H9 (cell line): ENCODE data around the gene FUS. TPM values are rescaled to one million over a fixed set of nuclear protein-coding genes. Genes with fewer than 3 reads are reported as not detected.

Source experiments
- DNase-seq: peaks from one replicate; pipeline ENCODE4 v3.0.0-alpha.2; 2017
- H2AFZ ChIP-seq: one replicate; pipeline ENCODE4 v1.6.1; 2013; ENCODE audit warnings: mild to moderate bottlenecking, low read length, control low read depth, moderate library complexity
- H2AK5ac ChIP-seq: 2 replicates; pipeline ENCODE4 v1.6.1; 2013; ENCODE audit warnings: low read length, control low read depth, mixed read lengths; ENCODE audit not compliant: insufficient read length
- H2BK120ac ChIP-seq: one replicate; pipeline ENCODE4 v1.6.1; 2013; ENCODE audit warnings: low read depth, mild to moderate bottlenecking, low read length, control low read depth, inconsistent platforms; ENCODE audit not compliant: poor library complexity, severe bottlenecking
- H2BK12ac ChIP-seq: 2 replicates; pipeline ENCODE4 v1.6.1; 2013; ENCODE audit warnings: low read length, control low read depth, mixed read lengths, low read depth; ENCODE audit not compliant: insufficient read length
- H2BK15ac ChIP-seq: 2 replicates; pipeline ENCODE4 v1.6.1; 2013; ENCODE audit warnings: low read depth, low read length, control low read depth
- H2BK20ac ChIP-seq: one replicate; pipeline ENCODE4 v1.6.1; 2013; ENCODE audit warnings: low read depth, mild to moderate bottlenecking, low read length, control low read depth, inconsistent platforms; ENCODE audit not compliant: poor library complexity, severe bottlenecking
- H2BK5ac ChIP-seq: 2 replicates; pipeline ENCODE4 v1.6.1; 2013; ENCODE audit warnings: low read length, control low read depth, mixed read lengths; ENCODE audit not compliant: insufficient read length
- H3K14ac ChIP-seq: 2 replicates; pipeline ENCODE4 v1.6.1; 2013; ENCODE audit warnings: low read length, control low read depth; ENCODE audit not compliant: insufficient read depth
- H3K18ac ChIP-seq: 2 replicates; pipeline ENCODE4 v1.6.1; 2013; ENCODE audit warnings: low read depth, mild to moderate bottlenecking, mixed read lengths, low read length, control low read depth; ENCODE audit not compliant: insufficient read length
- H3K23ac ChIP-seq: 2 replicates; pipeline ENCODE4 v1.6.1; 2013; ENCODE audit warnings: low read length, control low read depth, mixed read lengths, low read depth; ENCODE audit not compliant: insufficient read length
- H3K23me2 ChIP-seq: 2 replicates; pipeline ENCODE4 v1.6.1; 2013; ENCODE audit warnings: low read depth, mild to moderate bottlenecking, mixed read lengths, low read length, control low read depth; ENCODE audit not compliant: insufficient read length, poor library complexity, severe bottlenecking
- H3K27ac ChIP-seq: 2 replicates; pipeline ENCODE4 v1.5.1; 2013; ENCODE audit warnings: low read length, control low read depth, mixed read lengths, low read depth; ENCODE audit not compliant: insufficient read length
- H3K27me3 ChIP-seq: 2 replicates; pipeline ENCODE4 v1.6.1; 2013; ENCODE audit warnings: low read length, control low read depth, inconsistent platforms; ENCODE audit not compliant: insufficient read depth
- H3K4ac ChIP-seq: 2 replicates; pipeline ENCODE4 v1.6.1; 2013; ENCODE audit warnings: low read depth, mild to moderate bottlenecking, control low read depth, inconsistent platforms, low read length, moderate library complexity
- H3K4me1 ChIP-seq: 2 replicates; pipeline ENCODE4 v1.6.1; 2013; ENCODE audit warnings: low read length, control low read depth, inconsistent platforms; ENCODE audit not compliant: insufficient read depth
- H3K4me2 ChIP-seq: 2 replicates; pipeline ENCODE4 v1.6.1; 2013; ENCODE audit warnings: low read length, control low read depth, mixed read lengths; ENCODE audit not compliant: insufficient read length, insufficient read depth
- H3K56ac ChIP-seq: 2 replicates; pipeline ENCODE4 v1.6.1; 2013; ENCODE audit warnings: low read depth, mild to moderate bottlenecking, mixed read lengths, low read length, control low read depth; ENCODE audit not compliant: insufficient read length
- H3K79me1 ChIP-seq: 2 replicates; pipeline ENCODE4 v1.6.1; 2013; ENCODE audit warnings: low read depth, mild to moderate bottlenecking, moderate library complexity, low read length, control low read depth, inconsistent platforms; ENCODE audit not compliant: insufficient read depth, poor library complexity, severe bottlenecking
- H3K79me2 ChIP-seq: 2 replicates; pipeline ENCODE4 v1.6.1; 2013; ENCODE audit warnings: low read length, control low read depth, inconsistent platforms; ENCODE audit not compliant: insufficient read depth
- H3K9ac ChIP-seq: 2 replicates; pipeline ENCODE4 v1.6.1; 2013; ENCODE audit warnings: low read length, control low read depth, mixed read lengths; ENCODE audit not compliant: insufficient read length; ENCODE audit errors: extremely low read depth
- H3K9me3 ChIP-seq: one replicate; pipeline ENCODE4 v1.6.1; 2013; ENCODE audit warnings: low read depth, low read length, inconsistent platforms; ENCODE audit not compliant: control insufficient read depth
- H3T11ph ChIP-seq: one replicate; pipeline ENCODE4 v1.6.1; 2013; ENCODE audit warnings: mild to moderate bottlenecking, low read length, control low read depth, inconsistent platforms
- H4K20me1 ChIP-seq: one replicate; pipeline ENCODE4 v1.6.1; 2013; ENCODE audit not compliant: control insufficient read depth, insufficient read length, insufficient read depth
- H4K5ac ChIP-seq: 2 replicates; pipeline ENCODE4 v1.6.1; 2013; ENCODE audit warnings: low read depth, mild to moderate bottlenecking, mixed read lengths, low read length, control low read depth; ENCODE audit not compliant: insufficient read length
- H4K8ac ChIP-seq: replicated peaks from 2 replicates; pipeline ENCODE4 v1.6.1; 2013; ENCODE audit warnings: low read length, control low read depth, mixed read lengths, low read depth; ENCODE audit not compliant: insufficient read length
- H4K91ac ChIP-seq: 2 replicates; pipeline ENCODE4 v1.6.1; 2013; ENCODE audit warnings: low read depth, mild to moderate bottlenecking, moderate library complexity, mixed read lengths, low read length, control low read depth; ENCODE audit not compliant: insufficient read length
- H3K27ac Mint-ChIP-seq, 3 experiments: 2 replicates in 2 of 3; 3 replicates in 1 of 3; pipeline ENCODE4 v1.8.0; 2020 to 2021; ENCODE audit warnings: mixed read lengths in 3 of 3, mild to moderate bottlenecking in 1 of 3, moderate library complexity in 1 of 3
- H3K27me3 Mint-ChIP-seq: 2 replicates; pipeline ENCODE4 v1.8.0; 2021; ENCODE audit warnings: low read depth, mild to moderate bottlenecking, moderate library complexity, mixed read lengths
- H3K36me3 Mint-ChIP-seq, 3 experiments: 2 replicates in 2 of 3; 3 replicates in 1 of 3; pipeline ENCODE4 v1.8.0; 2020 to 2021; ENCODE audit warnings: low read depth in 3 of 3, mixed read lengths in 3 of 3; ENCODE audit not compliant: insufficient read depth in 1 of 3
- H3K4me1 Mint-ChIP-seq, 2 experiments: 2 replicates each; pipeline ENCODE4 v1.8.0; 2020; ENCODE audit warnings: mixed read lengths in 2 of 2
- H3K4me3 Mint-ChIP-seq, 2 experiments: 2 replicates in 1 of 2; 3 replicates in 1 of 2; pipeline ENCODE4 v1.8.0; 2020 to 2021; ENCODE audit warnings: mild to moderate bottlenecking in 2 of 2, mixed read lengths in 2 of 2, moderate library complexity in 1 of 2
- H3K9me3 Mint-ChIP-seq, 2 experiments: 2 replicates in 1 of 2; 3 replicates in 1 of 2; pipeline ENCODE4 v1.8.0; 2020; ENCODE audit warnings: mild to moderate bottlenecking in 2 of 2, mixed read lengths in 2 of 2, moderate library complexity in 1 of 2
- CTCF ChIP-seq: fragments of 200-600 bp; sonication (generic); conservative IDR thresholded peaks from 3 replicates; pipeline ENCODE4 v1.8.0; 2021; ENCODE audit warnings: antibody characterized with exemption, mild to moderate bottlenecking
- WGBS: extraction: QIAGEN DNeasy Blood & Tissue Kit; methylation state at CpG from one replicate; pipeline ENCODE4 v1.1.7; 2013; ENCODE audit warnings: missing lambda C conversion rate, low lambda C conversion rate, mixed read lengths; ENCODE audit not compliant: insufficient read length; ENCODE audit errors: extremely low coverage; 5-methylcytosine and 5-hydroxymethylcytosine counted together
- total RNA-seq: library from RNA; stranded (reverse); gene quantifications from 2 replicates; pipeline ENCODE4 v1.2.1, GENCODE V29; 2021

The FUS gene
- total RNA-seq, 1 experiment from 2014 or later = 1,034 TPM

GRCh38 chr16:31177136-31177535 lies 2.8 kb upstream of the FUS start:
- Mint-ChIP-seq H3K4me3 (no peak overlapping the region), H3K9me3 (peaks cover 3 to 11% of the 10 kb centered on the region in 2 experiments; a peak in 4 of 5 replicates), H3K27me3 (no peaks in the 10 kb centered on the region; the same call in none of the 2 replicates), H3K4me1 (peaks cover 25 to 28% of the 10 kb centered on the region in 2 experiments), H3K27ac (peak overlapping the region in 1 of 3 experiments; percentile 40; a peak in 1 of 7 replicates), H3K36me3 (peaks cover 12 to 14% (median 14%) of the 10 kb centered on the region in 3 experiments)
- H2AK5ac ChIP-seq = no peak overlapping the region
- H3K79me2 ChIP-seq = peaks cover 16% of the 10 kb centered on the region
- H3K4me2 ChIP-seq = no peak overlapping the region
- no peak overlapping the region for H4K5ac ChIP-seq
- no peak overlapping the region for H4K8ac ChIP-seq
- no peak for TF ChIP-seq CTCF
- H4K20me1 ChIP-seq = no peaks in the 10 kb centered on the region
- no peaks in the 10 kb centered on the region for H3K79me1 ChIP-seq
- no peaks in the 10 kb centered on the region; the same call in 1 of the 2 replicates for H3K4me1 ChIP-seq
- H2BK5ac ChIP-seq = no peak overlapping the region
- no peak overlapping the region for H2BK20ac ChIP-seq
- no peaks in the 10 kb centered on the region for H3K9me3 ChIP-seq
- no peak overlapping the region for H2BK12ac ChIP-seq
- no peak for DNase-seq
- no peak overlapping the region for H3T11ph ChIP-seq
- H3K23me2 ChIP-seq = peaks cover 9% of the 10 kb centered on the region
- no peak overlapping the region for H2BK15ac ChIP-seq
- no peak overlapping the region for H4K91ac ChIP-seq
- no peak overlapping the region for H3K9ac ChIP-seq
- H3K18ac ChIP-seq = no peak overlapping the region
- H3K27me3 ChIP-seq = no peaks in the 10 kb centered on the region
- H3K4ac ChIP-seq = no peak overlapping the region
- H2BK120ac ChIP-seq = no peak overlapping the region
- no peak overlapping the region for H3K14ac ChIP-seq
- no peak overlapping the region for H3K27ac ChIP-seq
- WGBS = no CpG with 5 or more reads among the region's 3 CpGs
- no peak overlapping the region for H3K56ac ChIP-seq
- H2AFZ ChIP-seq = no peak overlapping the region
- H3K23ac ChIP-seq = no peak overlapping the region
